Retina (tissue), 1 donor: ENCODE measurements around the gene PPFIA3.
A peak's percentile ranks its signal among the peaks of the same experiment; 100 is the strongest.

Experiments used
- DNase-seq: peaks from one replicate; pipeline ENCODE4 v3.0.0-alpha.2; 2016

The PPFIA3 gene

DNA sequence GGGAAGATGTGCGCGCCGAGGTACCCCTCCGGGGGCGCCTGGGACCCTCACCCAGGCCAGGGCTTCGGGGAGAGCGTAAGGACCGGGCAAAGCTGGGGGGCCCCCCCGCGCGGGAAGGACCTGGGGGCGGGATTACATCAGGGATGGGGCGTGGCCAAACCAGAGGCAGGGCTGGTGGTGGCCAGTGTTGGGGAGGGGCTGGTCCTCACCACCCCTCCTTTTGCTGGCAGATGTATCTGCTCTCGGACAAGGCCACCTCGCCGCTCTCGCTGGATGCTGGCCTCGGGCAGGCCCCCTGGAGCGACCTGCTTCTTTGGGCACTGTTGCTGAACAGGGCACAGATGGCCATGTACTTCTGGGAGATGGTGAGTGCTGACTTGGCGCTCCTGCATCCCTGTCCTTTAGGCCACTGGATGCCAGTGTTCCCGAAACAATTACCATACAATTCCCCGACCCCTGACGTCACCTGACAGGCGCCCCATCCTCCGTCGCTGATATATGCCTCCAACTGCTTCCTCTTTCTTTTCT lies 63.6 kb downstream of the PPFIA3 start:
- DNase-seq = no peak

GRCh38 chr19:49186108-49186507 lies 66.8 kb downstream of the PPFIA3 start:
- DNase-seq = no peak

- DNase-seq = no peak
Observed at GRCh38 chr19:49188626-49189200, 69.4 kb downstream of the PPFIA3 start.

DNA sequence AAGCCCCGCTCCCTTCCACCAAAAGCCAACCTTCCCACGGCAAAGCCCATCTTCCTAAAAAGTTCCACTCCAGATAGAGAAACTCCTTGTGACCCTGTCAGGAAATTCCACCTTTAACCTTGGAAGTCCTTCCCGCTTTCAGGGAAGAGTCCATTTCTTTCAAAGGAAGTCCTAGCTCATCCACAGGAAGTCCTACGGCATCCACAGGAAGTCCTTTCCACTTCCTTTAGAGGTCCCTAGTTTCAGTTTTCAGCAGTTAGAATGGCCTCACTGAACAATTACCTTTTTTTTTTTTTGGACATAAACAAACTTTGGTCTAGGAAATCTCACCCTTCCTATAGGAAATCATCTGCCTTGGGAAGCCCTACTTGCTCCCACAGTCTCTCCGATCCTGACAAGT lies 69.9 kb downstream of the PPFIA3 start:
- no peak for DNase-seq

DNA sequence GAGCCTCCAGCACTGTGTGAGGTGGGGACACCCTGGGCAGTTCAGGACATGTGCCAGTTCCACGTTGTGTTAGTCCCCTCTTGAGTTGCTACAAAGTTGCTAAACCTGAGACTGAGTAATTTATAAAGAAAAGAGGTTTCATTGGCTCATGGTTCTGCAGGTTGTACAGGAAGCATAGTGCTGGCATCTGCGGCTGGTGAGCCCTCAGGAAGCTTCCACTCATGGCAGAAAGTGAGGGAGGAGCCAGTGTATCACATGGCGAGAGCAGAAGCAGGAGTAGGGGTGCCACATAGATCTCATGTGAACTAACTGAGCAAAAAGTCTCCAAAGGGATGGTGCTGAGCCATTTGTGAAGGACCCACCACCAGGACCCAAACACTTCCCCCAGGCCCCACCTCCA lies 71.4 kb downstream of the PPFIA3 start:
- no peak for DNase-seq

DNA sequence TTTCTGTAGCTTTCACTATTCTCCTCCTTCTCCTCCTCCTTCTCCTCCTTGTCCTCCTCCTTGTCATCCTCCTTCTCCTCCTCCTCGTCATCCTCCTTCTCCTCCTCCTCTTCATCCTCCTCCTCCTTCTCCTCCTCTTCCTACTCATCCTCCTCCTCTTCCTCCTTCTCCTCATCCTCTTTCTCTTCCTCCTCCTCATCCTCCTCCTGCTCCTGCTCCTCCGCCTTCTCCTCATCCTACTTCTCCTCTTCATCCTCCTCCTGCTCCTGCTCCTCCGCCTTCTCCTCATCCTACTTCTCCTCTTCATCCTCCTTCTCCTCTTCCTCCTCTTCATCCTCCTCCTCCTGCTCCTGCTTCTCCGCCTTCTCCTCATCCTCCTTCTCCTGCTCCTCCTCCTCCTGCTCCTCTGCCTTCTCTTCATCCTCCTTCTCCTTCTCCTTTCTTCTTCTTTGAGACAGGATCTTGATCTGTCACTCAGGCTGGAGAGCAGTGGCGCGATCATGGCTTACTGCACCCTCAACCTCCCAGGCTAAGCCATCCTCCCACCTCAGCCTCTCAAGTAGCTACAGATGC lies 74.6 kb downstream of the PPFIA3 start:
- DNase-seq = no peak

- no peak for DNase-seq
Observed at GRCh38 chr19:49194408-49194807, 75.1 kb downstream of the PPFIA3 start.

DNA sequence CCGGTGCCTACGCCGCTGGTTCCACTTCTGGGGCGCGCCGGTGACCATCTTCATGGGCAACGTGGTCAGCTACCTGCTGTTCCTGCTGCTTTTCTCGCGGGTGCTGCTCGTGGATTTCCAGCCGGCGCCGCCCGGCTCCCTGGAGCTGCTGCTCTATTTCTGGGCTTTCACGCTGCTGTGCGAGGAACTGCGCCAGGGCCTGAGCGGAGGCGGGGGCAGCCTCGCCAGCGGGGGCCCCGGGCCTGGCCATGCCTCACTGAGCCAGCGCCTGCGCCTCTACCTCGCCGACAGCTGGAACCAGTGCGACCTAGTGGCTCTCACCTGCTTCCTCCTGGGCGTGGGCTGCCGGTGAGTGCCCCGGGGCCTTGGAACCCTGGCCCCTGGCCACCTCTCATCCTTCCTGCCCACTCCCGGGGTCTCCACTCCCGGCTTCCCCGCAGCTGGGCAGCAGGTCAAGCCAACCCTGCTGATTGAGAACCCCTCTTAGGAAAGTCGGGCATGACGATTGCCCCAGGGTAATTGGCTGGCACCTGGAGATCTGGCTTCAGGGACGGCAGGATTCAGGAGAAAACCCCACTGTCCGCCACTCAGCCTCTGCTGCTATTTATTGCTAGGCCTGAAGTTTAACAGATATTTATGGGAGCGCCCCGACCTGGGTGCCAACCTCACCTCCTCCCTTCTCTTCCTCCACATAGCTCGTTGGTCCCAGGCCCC lies 77.3 kb downstream of the PPFIA3 start:
- DNase-seq = peak; percentile 32

- no peak for DNase-seq
Observed at GRCh38 chr19:49200238-49200862, 81.0 kb downstream of the PPFIA3 start.
